Inflammatory macrophage treated with lipopolysaccharide for 1 hour (primary cell): ENCODE measurements around the gene NINJ1.

Experiments used
- DNase-seq, 2 donors: peaks; one replicate each; pipeline ENCODE4 v3.0.0-alpha.2; 2020 to 2022

NINJ1 gene

DNA sequence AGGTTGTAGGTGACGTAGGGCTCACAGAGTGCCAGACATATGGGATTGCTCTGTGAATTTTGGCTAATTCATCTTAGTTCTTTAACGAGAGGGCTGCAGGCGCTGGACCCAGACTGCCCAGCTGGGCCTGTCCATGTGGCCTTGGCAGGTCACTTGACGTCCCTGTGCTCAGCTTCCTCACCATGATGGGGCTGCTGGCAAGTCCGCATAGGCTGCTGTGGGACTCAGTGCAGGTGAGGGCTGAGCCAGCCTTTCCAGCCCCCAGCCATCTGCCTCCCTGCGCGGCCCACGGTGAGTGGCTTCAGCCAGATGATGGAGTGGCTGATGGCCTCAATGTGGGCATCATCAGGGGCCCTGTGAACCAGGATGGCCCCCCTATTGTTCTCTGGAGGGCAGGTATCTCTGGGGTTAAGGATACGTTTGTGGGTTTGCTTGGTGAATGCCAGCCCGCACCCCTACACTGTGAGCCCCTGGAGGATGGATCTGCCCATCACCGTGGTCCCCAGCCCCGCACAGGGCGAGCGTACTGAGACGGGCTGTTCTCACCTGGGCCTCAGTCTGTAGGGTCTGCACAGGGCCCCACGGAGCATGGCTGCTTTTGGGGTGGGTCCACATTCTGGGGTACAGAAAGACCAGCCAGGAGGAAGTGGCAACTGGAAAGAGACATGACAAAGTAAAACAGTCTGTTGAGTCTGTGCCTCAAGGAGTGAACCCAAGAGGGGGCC, 34.3 kb downstream of the NINJ1 start:
- DNase-seq: no peak

DNA sequence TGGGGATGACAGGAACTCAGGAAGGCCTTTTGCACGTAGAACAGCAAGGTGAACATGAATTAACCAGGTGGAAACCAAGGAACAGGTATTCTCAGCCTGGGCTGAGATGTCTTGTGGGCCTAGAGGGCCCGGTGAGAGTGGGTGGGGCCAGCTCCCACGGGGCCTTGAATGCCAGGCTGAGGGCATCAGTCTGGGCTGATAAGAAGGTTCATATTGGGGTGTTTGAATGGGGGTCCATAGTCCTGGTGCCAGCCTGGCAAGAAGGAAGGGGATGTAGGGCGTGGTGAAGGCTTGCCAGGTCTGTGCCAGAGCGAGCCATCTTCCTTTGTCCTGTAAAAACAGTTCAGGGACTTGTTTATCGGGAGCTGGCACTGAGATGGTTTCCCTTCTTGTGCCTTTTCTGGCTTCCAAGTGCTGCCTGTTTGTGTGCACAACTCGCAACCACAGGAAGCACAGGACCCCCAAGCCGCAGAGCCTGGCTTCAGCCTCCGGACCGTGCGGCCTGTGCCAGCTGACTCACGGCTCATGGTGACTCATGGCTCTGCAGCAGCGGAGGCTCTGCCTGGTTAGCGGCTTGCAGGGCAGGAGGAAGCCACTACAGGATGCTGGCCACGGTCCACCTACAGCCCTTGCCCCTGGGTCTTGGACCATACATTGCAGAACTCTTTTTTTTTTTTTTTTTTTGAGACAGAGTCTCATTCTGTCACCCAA, 35.7 kb downstream of the NINJ1 start:
- DNase-seq: peak; percentile 84 to 91

GRCh38 chr9:93097511-93098201, 36.4 kb downstream of the NINJ1 start:
- DNase-seq: peak in 1 of 2 donors; percentile 51

DNA sequence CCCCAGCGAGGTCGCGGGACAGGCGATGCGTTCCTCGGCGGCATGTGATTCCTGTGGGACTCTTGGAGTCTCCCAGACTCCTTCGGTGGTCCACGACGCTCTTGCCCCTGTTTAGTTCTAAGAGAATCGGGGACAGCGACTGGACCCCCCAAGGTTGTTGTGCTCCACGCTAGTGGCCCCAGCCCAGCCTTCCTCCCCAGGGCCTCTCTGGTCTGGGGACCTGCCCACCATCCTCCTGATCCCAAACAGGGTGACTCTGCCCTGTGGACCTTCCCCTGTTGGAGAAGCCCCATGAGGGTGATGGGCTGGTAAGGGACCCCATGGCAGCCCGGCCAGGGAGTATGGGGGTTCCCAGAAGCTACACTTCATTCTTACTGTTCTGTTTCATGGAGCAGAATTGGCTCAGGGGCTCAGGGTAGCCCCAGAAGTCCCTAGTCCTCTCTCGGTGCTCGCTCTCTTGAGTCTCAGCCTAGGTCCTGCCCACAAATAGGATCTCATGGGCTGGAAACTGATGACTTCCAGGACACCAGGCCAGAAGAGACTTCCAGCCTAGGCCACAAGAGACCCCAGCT, 37.2 kb downstream of the NINJ1 start:
- no peak for DNase-seq

GRCh38 chr9:93096131-93096802, 37.8 kb downstream of the NINJ1 start, which contains the start of gene CARD19:
TSS of gene CARD19 (plus strand) at chr9:93096217. CDS start at chr9:93096346, 129 bp downstream.
- peak; percentile 28 to 72 for DNase-seq

GRCh38 chr9:93095205-93096130, 38.6 kb downstream of the NINJ1 start:
- peak; percentile 99 to 100 for DNase-seq

GRCh38 chr9:93094658-93095204, 39.3 kb downstream of the NINJ1 start:
- DNase-seq: peak; percentile 74 to 82

- DNase-seq: no peak
These were observed 40.0 kb downstream of the NINJ1 start for GRCh38 chr9:93093877-93094657.

DNA sequence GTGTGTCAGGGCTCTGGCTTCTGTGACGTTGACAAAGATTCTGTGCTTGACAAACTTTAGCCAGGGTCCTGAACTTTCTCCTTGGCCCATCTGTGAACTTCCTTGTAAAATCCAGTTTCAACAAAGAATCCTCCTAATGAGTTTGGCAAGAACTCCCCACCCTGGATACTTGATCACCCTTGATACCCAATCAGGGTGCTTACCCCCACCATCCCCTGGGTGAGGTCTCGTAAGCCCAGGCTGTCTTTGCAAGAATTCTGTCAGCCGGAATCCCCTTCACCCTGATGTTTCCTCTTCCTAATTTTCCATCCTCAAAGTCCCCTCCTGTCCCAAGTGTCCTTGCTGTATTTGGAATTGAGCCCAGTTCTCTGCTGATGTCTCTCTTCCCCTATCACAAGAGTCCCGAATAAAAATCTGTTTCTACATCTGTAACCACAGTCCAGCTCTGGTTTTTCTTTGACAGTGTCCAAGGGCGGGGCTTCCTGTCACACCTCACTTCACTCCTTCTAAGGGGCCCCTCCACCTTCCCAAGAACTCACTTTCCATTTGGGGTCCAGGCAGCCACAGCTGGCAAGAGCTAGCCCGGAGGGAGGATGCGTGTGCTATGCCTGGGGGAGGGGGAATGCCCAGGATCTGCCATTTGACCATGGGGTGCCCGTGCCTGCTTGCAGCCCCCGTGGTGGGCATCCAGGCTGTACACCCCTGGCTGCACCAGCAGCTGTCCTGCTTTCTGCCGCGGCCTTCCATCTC, 40.7 kb downstream of the NINJ1 start:
- DNase-seq: peak; percentile 63 to 83

- no peak for DNase-seq
These were observed 41.6 kb downstream of the NINJ1 start for GRCh38 chr9:93092251-93092991.

DNA sequence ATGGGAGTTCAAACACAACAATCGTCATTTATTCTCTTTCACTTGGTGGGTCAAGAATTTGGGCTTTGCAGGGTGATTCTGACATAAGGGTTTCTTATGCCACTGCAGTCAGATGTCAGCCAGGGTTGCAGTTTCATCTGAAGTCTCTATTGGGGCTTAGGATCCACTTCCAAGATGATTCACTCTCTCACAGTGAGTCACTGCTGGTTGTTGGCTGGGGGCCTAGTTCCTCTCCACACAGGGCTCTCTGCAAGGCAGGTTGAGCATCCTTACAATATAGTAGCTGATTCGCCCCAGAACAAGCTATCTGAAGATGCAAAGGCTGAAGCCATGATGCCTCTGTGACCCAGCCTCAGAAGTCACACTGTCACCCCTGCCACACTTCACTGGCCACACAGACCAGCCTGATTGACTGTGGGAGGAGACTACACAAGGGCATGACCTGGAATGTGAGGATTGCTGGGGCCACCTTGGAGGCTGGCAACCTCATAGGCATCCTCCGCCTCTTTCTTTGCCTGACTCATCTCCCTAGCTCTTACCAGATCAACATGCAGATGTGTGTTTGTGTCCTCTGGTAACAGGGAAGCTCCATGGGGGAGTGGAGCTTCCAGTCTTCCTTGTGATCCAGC, 42.5 kb downstream of the NINJ1 start:
- DNase-seq: peak; percentile 40 to 57

GRCh38 chr9:93091056-93091452, 43.0 kb downstream of the NINJ1 start:
- DNase-seq: no peak

- DNase-seq: no peak
These were observed 43.9 kb downstream of the NINJ1 start for GRCh38 chr9:93090091-93090655.

- DNase-seq: no peak
These were observed 44.5 kb downstream of the NINJ1 start for GRCh38 chr9:93089481-93089991.

GRCh38 chr9:93089024-93089423, 45.0 kb downstream of the NINJ1 start:
- DNase-seq: no peak

DNA sequence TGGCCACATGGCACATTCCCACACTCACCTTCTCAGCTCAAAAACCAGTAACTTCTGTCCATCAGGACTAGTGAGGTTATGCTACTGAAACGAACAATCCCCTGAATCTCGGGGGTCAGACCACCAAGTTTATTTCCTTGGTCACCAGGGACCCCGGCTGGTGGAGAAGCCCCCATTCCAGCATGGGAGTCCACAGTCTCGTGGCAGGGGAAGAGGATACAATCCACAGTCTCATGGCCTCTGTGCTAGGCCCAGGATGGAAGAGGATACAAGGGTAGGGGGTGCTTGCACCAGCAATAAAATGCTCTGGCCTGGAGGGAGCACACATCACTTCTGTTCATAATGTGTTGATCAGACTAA, 45.4 kb downstream of the NINJ1 start:
- no peak for DNase-seq

- no peak for DNase-seq
These were observed 45.9 kb downstream of the NINJ1 start for GRCh38 chr9:93087971-93088655.
